Measurements from ENCODE around the gene MYRIP. TPM values are rescaled to one million over a fixed set of nuclear protein-coding genes. Genes with fewer than 3 reads are reported as not detected.

Gene MYRIP
- total and polyA plus RNA-seq, 2 experiments from 2014 or later = 1.5 to 1.8 TPM

GRCh38 chr3:40088527-40089170 lies 279.2 kb downstream of the MYRIP start:
- peak; percentile 11 for DNase-seq (ENCODE audit: low spot score)
- Mint-ChIP-seq H3K36me3 (ENCODE audit: low read depth) (no peaks in the 10 kb centered on the region), H3K27ac (peak overlapping the region; percentile 37; the same call in 1 of the 2 replicates), H3K27me3 (ENCODE audit: insufficient read depth, low read depth, poor library complexity) (peaks cover 8% of the 10 kb centered on the region), H3K4me3 (no peak overlapping the region), H3K9me3 (no peaks in the 10 kb centered on the region), H3K4me1 (peaks cover 7% of the 10 kb centered on the region)
- Histone ChIP-seq H3K27ac (ENCODE audit: low read depth) (no peak overlapping the region), H3K27me3 (ENCODE audit: insufficient read depth) (no peaks in the 10 kb centered on the region), H3K79me2 (replicated peaks; ENCODE audit: insufficient read depth) (no peaks in the 10 kb centered on the region), H3K4me2 (no peak overlapping the region), H4K20me1 (replicated peaks; ENCODE audit: insufficient read depth) (no peaks in the 10 kb centered on the region), H3K4me3 (no peak overlapping the region), H3F3A (replicated peaks; ENCODE audit: low read depth) (no peaks in the 10 kb centered on the region), H2AFZ (no peak overlapping the region), H3K9me2 (ENCODE audit: insufficient read depth) (no peaks in the 10 kb centered on the region), H3K4me1 (ENCODE audit: insufficient read depth) (no peaks in the 10 kb centered on the region), H3K36me3 (ENCODE audit: insufficient read depth) (no peaks in the 10 kb centered on the region)
- ATAC-seq = peak; percentile 82
- TF ChIP-seq STAT1 (IDR thresholded peaks at IDR 0.05; ENCODE audit: unreplicated experiment) (no peak), JUNB (IDR thresholded peaks at IDR 0.05; ENCODE audit: unreplicated experiment) (no peak), REST (IDR thresholded peaks at IDR 0.05; ENCODE audit: unreplicated experiment) (no peak), NANOG (IDR thresholded peaks at IDR 0.05; ENCODE audit: borderline replicate concordance) (no peak), ZNF331 (CRISPR knock-in tag; IDR thresholded peaks at IDR 0.05; ENCODE audit: low read depth) (no peak), EZH2phosphoT487 (IDR thresholded peaks at IDR 0.05; ENCODE audit: unreplicated experiment) (no peak), EZH2 (IDR thresholded peaks at IDR 0.05; ENCODE audit: low read depth, unreplicated experiment) (no peak), CTCF (conservative IDR thresholded peaks at IDR 0.05; ENCODE audit: low read depth in 2 of 2) (no peak), CREB1 (CRISPR knock-in tag; IDR thresholded peaks at IDR 0.05; ENCODE audit: low read depth) (no peak), POLR2AphosphoS5 (IDR thresholded peaks at IDR 0.05; ENCODE audit: low read depth) (no peak), ZNF114 (CRISPR knock-in tag; IDR thresholded peaks at IDR 0.05) (no peak)
- TF ChIP-seq, protein P1, sequence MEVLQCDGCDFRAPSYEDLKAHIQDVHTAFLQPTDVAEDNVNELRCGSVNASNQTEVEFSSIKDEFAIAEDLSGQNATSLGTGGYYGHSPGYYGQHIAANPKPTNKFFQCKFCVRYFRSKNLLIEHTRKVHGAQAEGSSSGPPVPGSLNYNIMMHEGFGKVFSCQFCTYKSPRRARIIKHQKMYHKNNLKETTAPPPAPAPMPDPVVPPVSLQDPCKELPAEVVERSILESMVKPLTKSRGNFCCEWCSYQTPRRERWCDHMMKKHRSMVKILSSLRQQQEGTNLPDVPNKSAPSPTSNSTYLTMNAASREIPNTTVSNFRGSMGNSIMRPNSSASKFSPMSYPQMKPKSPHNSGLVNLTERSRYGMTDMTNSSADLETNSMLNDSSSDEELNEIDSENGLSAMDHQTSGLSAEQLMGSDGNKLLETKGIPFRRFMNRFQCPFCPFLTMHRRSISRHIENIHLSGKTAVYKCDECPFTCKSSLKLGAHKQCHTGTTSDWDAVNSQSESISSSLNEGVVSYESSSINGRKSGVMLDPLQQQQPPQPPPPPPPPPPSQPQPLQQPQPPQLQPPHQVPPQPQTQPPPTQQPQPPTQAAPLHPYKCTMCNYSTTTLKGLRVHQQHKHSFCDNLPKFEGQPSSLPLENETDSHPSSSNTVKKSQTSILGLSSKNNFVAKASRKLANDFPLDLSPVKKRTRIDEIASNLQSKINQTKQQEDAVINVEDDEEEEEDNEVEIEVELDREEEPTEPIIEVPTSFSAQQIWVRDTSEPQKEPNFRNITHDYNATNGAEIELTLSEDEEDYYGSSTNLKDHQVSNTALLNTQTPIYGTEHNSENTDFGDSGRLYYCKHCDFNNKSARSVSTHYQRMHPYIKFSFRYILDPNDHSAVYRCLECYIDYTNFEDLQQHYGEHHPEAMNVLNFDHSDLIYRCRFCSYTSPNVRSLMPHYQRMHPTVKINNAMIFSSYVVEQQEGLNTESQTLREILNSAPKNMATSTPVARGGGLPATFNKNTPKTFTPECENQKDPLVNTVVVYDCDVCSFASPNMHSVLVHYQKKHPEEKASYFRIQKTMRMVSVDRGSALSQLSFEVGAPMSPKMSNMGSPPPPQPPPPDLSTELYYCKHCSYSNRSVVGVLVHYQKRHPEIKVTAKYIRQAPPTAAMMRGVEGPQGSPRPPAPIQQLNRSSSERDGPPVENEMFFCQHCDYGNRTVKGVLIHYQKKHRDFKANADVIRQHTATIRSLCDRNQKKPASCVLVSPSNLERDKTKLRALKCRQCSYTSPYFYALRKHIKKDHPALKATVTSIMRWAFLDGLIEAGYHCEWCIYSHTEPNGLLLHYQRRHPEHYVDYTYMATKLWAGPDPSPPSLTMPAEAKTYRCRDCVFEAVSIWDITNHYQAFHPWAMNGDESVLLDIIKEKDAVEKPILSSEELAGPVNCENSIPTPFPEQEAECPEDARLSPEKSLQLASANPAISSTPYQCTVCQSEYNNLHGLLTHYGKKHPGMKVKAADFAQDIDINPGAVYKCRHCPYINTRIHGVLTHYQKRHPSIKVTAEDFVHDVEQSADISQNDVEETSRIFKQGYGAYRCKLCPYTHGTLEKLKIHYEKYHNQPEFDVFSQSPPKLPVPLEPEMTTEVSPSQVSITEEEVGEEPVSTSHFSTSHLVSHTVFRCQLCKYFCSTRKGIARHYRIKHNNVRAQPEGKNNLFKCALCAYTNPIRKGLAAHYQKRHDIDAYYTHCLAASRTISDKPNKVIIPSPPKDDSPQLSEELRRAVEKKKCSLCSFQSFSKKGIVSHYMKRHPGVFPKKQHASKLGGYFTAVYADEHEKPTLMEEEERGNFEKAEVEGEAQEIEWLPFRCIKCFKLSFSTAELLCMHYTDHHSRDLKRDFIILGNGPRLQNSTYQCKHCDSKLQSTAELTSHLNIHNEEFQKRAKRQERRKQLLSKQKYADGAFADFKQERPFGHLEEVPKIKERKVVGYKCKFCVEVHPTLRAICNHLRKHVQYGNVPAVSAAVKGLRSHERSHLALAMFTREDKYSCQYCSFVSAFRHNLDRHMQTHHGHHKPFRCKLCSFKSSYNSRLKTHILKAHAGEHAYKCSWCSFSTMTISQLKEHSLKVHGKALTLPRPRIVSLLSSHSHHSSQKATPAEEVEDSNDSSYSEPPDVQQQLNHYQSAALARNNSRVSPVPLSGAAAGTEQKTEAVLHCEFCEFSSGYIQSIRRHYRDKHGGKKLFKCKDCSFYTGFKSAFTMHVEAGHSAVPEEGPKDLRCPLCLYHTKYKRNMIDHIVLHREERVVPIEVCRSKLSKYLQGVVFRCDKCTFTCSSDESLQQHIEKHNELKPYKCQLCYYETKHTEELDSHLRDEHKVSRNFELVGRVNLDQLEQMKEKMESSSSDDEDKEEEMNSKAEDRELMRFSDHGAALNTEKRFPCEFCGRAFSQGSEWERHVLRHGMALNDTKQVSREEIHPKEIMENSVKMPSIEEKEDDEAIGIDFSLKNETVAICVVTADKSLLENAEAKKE (CRISPR knock-in tag; IDR thresholded peaks at IDR 0.05) = no peak
